ENCODE data around the gene RNF6. TPM values are rescaled to one million over a fixed set of nuclear protein-coding genes. Genes with fewer than 3 reads are reported as not detected.

The RNF6 gene
- total and polyA plus RNA-seq, 10 of the 15 experiments (the other 5 are each of a cell fraction or from before 2014, with no cell fraction given): 19.0 to 54.0 (median 33.8) TPM

- TF ChIP-seq FOXM1 (IDR thresholded peaks at IDR 0.05; ENCODE audit: low read depth, low read length): no peak
- no peak for TF ChIP-seq ZNF687 (IDR thresholded peaks at IDR 0.05)
- no peak for TF ChIP-seq WRNIP1 (IDR thresholded peaks at IDR 0.05; ENCODE audit: borderline replicate concordance, low read depth, low read length)
- no peak for TF ChIP-seq FOXK2 (IDR thresholded peaks at IDR 0.05)
- no peak for TF ChIP-seq SREBF2 (IDR thresholded peaks at IDR 0.05; ENCODE audit: low read length)
- TF ChIP-seq POLR2A (IDR thresholded peaks at IDR 0.05; ENCODE audit: low read depth, low read length): peak; percentile 87
- TF ChIP-seq CEBPZ (IDR thresholded peaks at IDR 0.05; ENCODE audit: low read depth, low read length): no peak
- 0 out of 2 replicates have a peak, but pooled peaks have one; percentile 12 for TF ChIP-seq CBFB (IDR thresholded peaks at IDR 0.05; ENCODE audit: low read depth)
- TF ChIP-seq TARDBP (IDR thresholded peaks at IDR 0.05; ENCODE audit: borderline replicate concordance): peak; percentile 94
- TF ChIP-seq CREM (IDR thresholded peaks at IDR 0.05; ENCODE audit: low read depth): peak; percentile 95
- TF ChIP-seq E2F4 (IDR thresholded peaks at IDR 0.05; ENCODE audit: low read depth, low read length): no peak
- peak; percentile 46 for TF ChIP-seq USF1 (IDR thresholded peaks at IDR 0.05; ENCODE audit: borderline replicate concordance, extremely low read length, insufficient read depth, low read depth, low read length)
- no peak for TF ChIP-seq ZZZ3 (IDR thresholded peaks at IDR 0.05; ENCODE audit: control insufficient read depth, insufficient read length, low read depth)
- peak; percentile 22; the same call in 1 of the 2 replicates for TF ChIP-seq IRF3 (IDR thresholded peaks at IDR 0.05)
- no peak for TF ChIP-seq ZNF217 (IDR thresholded peaks at IDR 0.05)
- TF ChIP-seq CTCF (IDR thresholded peaks at IDR 0.05 in 2 of 3, conservative IDR thresholded peaks at IDR 0.05 in 1 of 3; ENCODE audit: control insufficient read depth in 2 of 3, extremely low read depth in 1 of 3, insufficient read depth in 1 of 3, low read depth in 3 of 3, low read length in 3 of 3): no peak
- peak; percentile 76; the same call in 1 of the 2 replicates for TF ChIP-seq GATAD2B (conservative IDR thresholded peaks at IDR 0.05; ENCODE audit: low read depth)
Observed at GRCh38 chr13:26253787-26254582, 31.9 kb upstream of the RNF6 start, which contains the start of gene CDK8 (continued).
